Heart right ventricle (tissue), 16 donors: ENCODE data around the gene SRI. TPM values are rescaled to one million over a fixed set of nuclear protein-coding genes. Genes with fewer than 3 reads are reported as not detected.
A peak's percentile ranks its signal among the peaks of the same experiment; 100 is the strongest.

Experiments
- ATAC-seq, 8 donors: fragments of 200-7000 bp; cut with Tn5 transposase; one replicate each; pipeline ENCODE4 v1.9.1; 2020; ENCODE audit warnings: mild to moderate bottlenecking in 8 of 8, moderate library complexity in 8 of 8, moderate number of reproducible peaks in 1 of 8
- DNase-seq, 2 donors: peaks; one replicate each; pipeline ENCODE4 v3.0.0-alpha.2; 2020
- H3K27ac ChIP-seq, 10 donors: fragments of 200-600 bp; sonication (generic) in 2 of 10; one replicate each; pipeline versions ENCODE4 v1.5.0 to v1.8.0; 2020 to 2022; ENCODE audit warnings: mild to moderate bottlenecking in 3 of 10
- H3K27me3 ChIP-seq, 7 donors: fragments of 200-600 bp; one replicate each; pipeline ENCODE4 v1.8.0; 2021 to 2022; ENCODE audit warnings: mild to moderate bottlenecking in 2 of 7
- H3K36me3 ChIP-seq, 9 donors: fragments of 200-600 bp; sonication (generic) in 1 of 9; one replicate each; pipeline versions ENCODE4 v1.5.0 to v1.8.0; 2020 to 2022; ENCODE audit warnings: mild to moderate bottlenecking in 2 of 9
- H3K4me1 ChIP-seq, 9 donors: fragments of 200-600 bp; sonication (generic) in 1 of 9; one replicate each; pipeline versions ENCODE4 v1.5.0 to v1.8.0; 2020 to 2022; ENCODE audit warnings: mild to moderate bottlenecking in 4 of 9
- H3K4me3 ChIP-seq, 10 donors: fragments of 200-600 bp; sonication (generic) in 2 of 10; one replicate each; pipeline versions ENCODE4 v1.5.0 to v1.8.0; 2020 to 2022; ENCODE audit warnings: mild to moderate bottlenecking in 7 of 10, moderate library complexity in 2 of 10
- H3K9me3 ChIP-seq, 11 donors: fragments of 200-600 bp in 10 of 11; sonication (generic) in 2 of 11; one replicate each; pipeline versions ENCODE4 v1.5.0 to v1.8.0; 2013 to 2022; ENCODE audit warnings: mild to moderate bottlenecking in 2 of 11, control low read depth in 1 of 11, moderate library complexity in 1 of 11
- CTCF ChIP-seq, 9 donors: fragments of 200-600 bp; sonication (generic) in 2 of 9; IDR thresholded peaks; one replicate each; pipeline versions ENCODE4 v1.5.0 to v1.8.0; 2021 to 2022; ENCODE audit warnings: antibody characterized with exemption in 9 of 9, mild to moderate bottlenecking in 5 of 9, moderate library complexity in 1 of 9
- WGBS, 2 donors: extraction: QIAGEN DNeasy Blood & Tissue Kit; methylation state at CpG; one replicate each; pipeline ENCODE4 v1.1.7; 2013; ENCODE audit warnings: inconsistent platforms in 1 of 2; 5-methylcytosine and 5-hydroxymethylcytosine counted together
- intact Hi-C, 10 donors: fragments of 100-400 bp; cut with DNase I; formaldehyde crosslinking; loops; one replicate each; pipeline versions ENCODE4 v1.11.1 to v1.14.2; 2022
- polyA plus RNA-seq, 2 donors: library from polyadenylated mRNA; stranded (reverse); fragments of 200-250 nt; gene quantifications; one replicate each; pipeline ENCODE4 v1.2.3, GENCODE V29; 2013
- total RNA-seq, 10 donors: library from RNA; stranded (reverse); fragmentation: NEBNext Ultra II Directional in 3 of 10; extraction: Animal tissue kit (Norgen Biotek cat#: 25700) in 3 of 10; gene quantifications; one replicate each; pipeline versions ENCODE4 v1.2.1 to v1.2.4, GENCODE V29; 2021 to 2023
- donor health status: Arrhythmogenic right ventricular cardiomyopathy.
- donor health status: ischemic (EF 13 %, LVEDD 7.1; RV severe dilation, severe dysfunction).
- donor health status: healthy with polysubstance abuse.
- donor health status: DM: no; HTN: yes; CAD: no.
- donor health status: DM: no; HTN: no; CAD: no.
- donor health status: ischemic (EF 25% LVEDD 6.9; RV normal size, moderate dysfunction).
- donor health status: ischemic (EF 25% LVEDD 5.7; RV mildly dilated, moderate dysfunction).
- donor health status: healthy.
- donor health status: DM: yes; HTN: yes; CAD: no.
- donor health status: Ischemic cardiomyopathy.
- donor health status: ischemic (EF 35%, LVEDD 5.7; RV mildly dilated, moderate dysfunction).
- donor health status: nonischemic (EF 11% LVEDD 7.7; RV severe dilation, severe dysfunction).
- donor health status: DM: yes; HTN: yes; CAD: no.
- donor health status: PGD.
- donor health status: ischemic (EF 29% LVEDD 5.4; RV normal size, mild dysfunction).
- donor health status: nonischemic (EF 23%, LVEDD 6.1; RV moderate dilation, normal function).

Gene SRI
- total and polyA plus RNA-seq, 12 donors = 28.7 to 82.4 (median 69.9) TPM

- H3K4me3 ChIP-seq = no peak overlapping the region
- no peaks in the 10 kb centered on the region for H3K27me3 ChIP-seq
- DNase-seq (no peak), ATAC-seq (no peak)
- H3K36me3 ChIP-seq = no peaks in the 10 kb centered on the region
- WGBS, 2 donors = 96 to 99% methylated on average over 2 of the region's 2 CpGs
- intact Hi-C loops = no loop called here
- no peak for TF ChIP-seq CTCF (IDR thresholded peaks at IDR 0.05)
- peaks cover 0 to 5% (median 0%) of the 10 kb centered on the region in 11 donors for H3K9me3 ChIP-seq
- H3K27ac ChIP-seq = no peak overlapping the region
- H3K4me1 ChIP-seq = peaks cover 0 to 21% (median 12%) of the 10 kb centered on the region in 9 donors
Measured at GRCh38 chr7:88223265-88223664, 3.4 kb upstream of the SRI start.

- no peaks in the 10 kb centered on the region for H3K27me3 ChIP-seq
- no peak for TF ChIP-seq CTCF (IDR thresholded peaks at IDR 0.05)
- peaks cover 0 to 38% (median 15%) of the 10 kb centered on the region in 9 donors for H3K36me3 ChIP-seq
- WGBS, 2 donors = 1% methylated on average over 27 of the region's 27 CpGs
- peaks cover 0 to 27% (median 23%) of the 10 kb centered on the region in 9 donors for H3K4me1 ChIP-seq
- peak; percentile 25 to 44 for DNase-seq
- H3K9me3 ChIP-seq = no peaks in the 10 kb centered on the region
- intact Hi-C loops = no loop called here
- peak; percentile 28 to 62 (median 54) for ATAC-seq
- peak overlapping the region in 9 of 10 donors; percentile 85 to 97 (median 93) for H3K27ac ChIP-seq
- H3K4me3 ChIP-seq = peak overlapping the region; percentile 89 to 99 (median 94)
Measured at GRCh38 chr7:88218836-88219605, 817 bp downstream of the SRI start.

- peak overlapping the region; percentile 89 to 99 (median 94) for H3K4me3 ChIP-seq
- no peaks in the 10 kb centered on the region for H3K9me3 ChIP-seq
- peaks cover 0 to 44% (median 17%) of the 10 kb centered on the region in 9 donors for H3K36me3 ChIP-seq
- intact Hi-C loops = no loop called here
- ATAC-seq (no peak), DNase-seq (no peak)
- H3K4me1 ChIP-seq = peaks cover 0 to 27% (median 23%) of the 10 kb centered on the region in 9 donors
- no peak for TF ChIP-seq CTCF (IDR thresholded peaks at IDR 0.05)
- 51 to 62% methylated on average over 5 of the region's 5 CpGs for WGBS, 2 donors
- no peaks in the 10 kb centered on the region for H3K27me3 ChIP-seq
- peak overlapping the region in 6 of 10 donors; percentile 89 to 97 (median 94) for H3K27ac ChIP-seq
Measured at GRCh38 chr7:88218429-88218745, 1.5 kb downstream of the SRI start.

GRCh38 chr7:88217675-88218428, 2.0 kb downstream of the SRI start:
- DNase-seq (no peak), ATAC-seq (no peak)
- no peak for TF ChIP-seq CTCF (IDR thresholded peaks at IDR 0.05)
- peaks cover 0 to 50% (median 17%) of the 10 kb centered on the region in 9 donors for H3K36me3 ChIP-seq
- intact Hi-C loops = no loop called here
- H3K4me1 ChIP-seq = peaks cover 0 to 27% (median 23%) of the 10 kb centered on the region in 9 donors
- WGBS, 2 donors = 22 to 25% methylated on average over 1 of the region's 1 CpG
- H3K4me3 ChIP-seq = peak overlapping the region in 6 of 10 donors; percentile 89 to 99 (median 95)
- H3K27me3 ChIP-seq = no peaks in the 10 kb centered on the region
- H3K9me3 ChIP-seq = no peaks in the 10 kb centered on the region
- H3K27ac ChIP-seq = peak overlapping the region in 4 of 10 donors; percentile 93 to 97 (median 96)
